ENCODE data around the gene TTC19.

- TF ChIP-seq, protein P1, sequence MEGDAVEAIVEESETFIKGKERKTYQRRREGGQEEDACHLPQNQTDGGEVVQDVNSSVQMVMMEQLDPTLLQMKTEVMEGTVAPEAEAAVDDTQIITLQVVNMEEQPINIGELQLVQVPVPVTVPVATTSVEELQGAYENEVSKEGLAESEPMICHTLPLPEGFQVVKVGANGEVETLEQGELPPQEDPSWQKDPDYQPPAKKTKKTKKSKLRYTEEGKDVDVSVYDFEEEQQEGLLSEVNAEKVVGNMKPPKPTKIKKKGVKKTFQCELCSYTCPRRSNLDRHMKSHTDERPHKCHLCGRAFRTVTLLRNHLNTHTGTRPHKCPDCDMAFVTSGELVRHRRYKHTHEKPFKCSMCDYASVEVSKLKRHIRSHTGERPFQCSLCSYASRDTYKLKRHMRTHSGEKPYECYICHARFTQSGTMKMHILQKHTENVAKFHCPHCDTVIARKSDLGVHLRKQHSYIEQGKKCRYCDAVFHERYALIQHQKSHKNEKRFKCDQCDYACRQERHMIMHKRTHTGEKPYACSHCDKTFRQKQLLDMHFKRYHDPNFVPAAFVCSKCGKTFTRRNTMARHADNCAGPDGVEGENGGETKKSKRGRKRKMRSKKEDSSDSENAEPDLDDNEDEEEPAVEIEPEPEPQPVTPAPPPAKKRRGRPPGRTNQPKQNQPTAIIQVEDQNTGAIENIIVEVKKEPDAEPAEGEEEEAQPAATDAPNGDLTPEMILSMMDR (conservative IDR thresholded peaks at IDR 0.05), result no peak
- no peak for TF ChIP-seq ZFX (IDR thresholded peaks at IDR 0.05)
These were observed 26.6 kb upstream of the TTC19 start for GRCh38 chr17:15973016-15973415.

Data from C4-2B (cell line).